Adrenal gland (tissue), 12 donors: ENCODE measurements around the gene CACUL1. TPM values are rescaled to one million over a fixed set of nuclear protein-coding genes. Genes with fewer than 3 reads are reported as not detected.

ENCODE experiments used
- DNase-seq, 7 donors: peaks; one replicate each; pipeline ENCODE4 v3.0.0-alpha.2; 2019 to 2020
- H3K27ac ChIP-seq, 5 donors: fragments of 200-600 bp; sonication (generic) in 4 of 5; 1 replicate in 3 of 5; 2 replicates in 2 of 5; pipeline versions ENCODE4 v1.5.1 to v1.8.0; 2016 to 2020; ENCODE audit warnings: mild to moderate bottlenecking in 1 of 5
- H3K27me3 ChIP-seq: fragments of 200-600 bp; 2 replicates; pipeline ENCODE4 v1.8.0; 2021
- H3K36me3 ChIP-seq, 2 donors: fragments of 200-600 bp; replicated peaks in 1 of 2; 1 replicate in 1 of 2; 2 replicates in 1 of 2; pipeline versions ENCODE4 v1.5.1 to v1.8.0; 2018 to 2022
- H3K4me1 ChIP-seq, 2 donors: fragments of 200-600 bp; replicated peaks in 1 of 2; 1 replicate in 1 of 2; 2 replicates in 1 of 2; pipeline versions ENCODE4 v1.5.1 to v1.8.0; 2018 to 2021
- H3K4me3 ChIP-seq, 4 donors: fragments of 200-600 bp; sonication (generic) in 3 of 4; one replicate each; pipeline ENCODE4 v1.5.1; 2016 to 2018
- H3K9me3 ChIP-seq, 3 donors: fragments of 200-600 bp; sonication (generic) in 1 of 3; replicated peaks in 1 of 3; 1 replicate in 2 of 3; 2 replicates in 1 of 3; pipeline versions ENCODE4 v1.5.1 to v1.8.0; 2016 to 2021
- POLR2A ChIP-seq, 2 donors: fragments of 450-650 bp; IDR thresholded peaks; one replicate each; pipeline ENCODE4 v1.6.1; 2017; ENCODE audit warnings: antibody characterized with exemption in 2 of 2, mild to moderate bottlenecking in 2 of 2, moderate library complexity in 1 of 2
- WGBS, 4 donors: extraction: QIAGEN DNeasy Blood & Tissue Kit in 2 of 4; methylation state at CpG; one replicate each; pipeline versions ENCODE4 v1.1.5 to v1.1.7; 2013 to 2017; 5-methylcytosine and 5-hydroxymethylcytosine counted together
- intact Hi-C, 2 donors: fragments of 100-400 bp; cut with DNase I; formaldehyde crosslinking; loops; one replicate each; pipeline versions ENCODE4 v1.14.1 to v1.15.0; 2022 to 2023
- polyA plus RNA-seq, 3 donors: library from polyadenylated mRNA; stranded (reverse); fragments of 200-250 nt in 2 of 3; fragments of 350-450 nt in 1 of 3; fragmentation: Illumina TruSeq in 1 of 3; extraction: RNeasy Lipid Tissue Mini Kit (QIAGEN cat#74804) in 1 of 3; gene quantifications; one replicate each; pipeline ENCODE4 v1.2.3, GENCODE V29; 2013 to 2014
- total RNA-seq, 9 donors: library from RNA; depleted of rRNA in 4 of 9; stranded (reverse); fragments of >200 nt in 4 of 9; fragments of 120-200 nt in 1 of 9; fragmentation: NEBNext Ultra II Directional in 1 of 9; extraction: Animal tissue kit (Norgen Biotek cat#: 25700) in 1 of 9; gene quantifications; one replicate each; pipeline versions ENCODE4 v1.1.0 to v1.2.4, GENCODE V29; 2013 to 2023
- TF ChIP-seq, protein P1 (sequence below), 6 experiments: fragments of 450-650 bp in 4 of 6; fragments of 200-600 bp in 2 of 6; sonication (generic) in 1 of 6; IDR thresholded peaks; 1 replicate in 5 of 6; 2 replicates in 1 of 6; pipeline versions ENCODE4 v1.5.1 to v1.8.0; 2016 to 2021; ENCODE audit warnings: antibody characterized with exemption in 6 of 6, mild to moderate bottlenecking in 2 of 6, moderate library complexity in 1 of 6
- donor health status: healthy with polysubstance abuse.
- donor health status: Bipolar disorder and iron deficiency.
- donor health status: DM: yes; HTN: yes; CAD: no.
- donor health status: DM: no; HTN: no; CAD: no.
- donor health status: DM: no; HTN: no; CAD: no.
- donor health status: DM: yes; HTN: yes; CAD: no.

CACUL1 gene
- total and polyA plus RNA-seq, 12 donors, result 6.9 to 70.0 (median 30.9) TPM

DNA sequence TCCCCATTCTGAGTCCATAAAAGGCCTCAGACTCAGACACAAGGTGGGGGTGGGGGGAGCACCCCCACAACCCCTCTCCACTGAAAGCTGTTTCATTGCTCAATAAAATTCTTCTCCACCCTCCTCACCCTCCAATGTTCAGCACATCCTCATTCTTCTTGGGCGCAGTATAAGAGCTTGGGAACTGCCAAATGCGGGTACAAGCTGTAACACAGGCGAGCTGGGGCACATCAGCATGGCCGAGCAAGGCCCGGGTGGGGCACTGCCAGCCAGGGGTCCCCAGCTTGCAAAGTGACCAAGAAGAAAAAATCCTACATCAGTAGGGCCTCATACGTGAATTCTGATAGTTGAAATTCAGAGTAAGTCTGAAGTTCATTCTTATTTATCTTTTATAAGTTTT, 50.1 kb downstream of the CACUL1 start:
- no peaks in the 10 kb centered on the region for H3K27me3 ChIP-seq
- TF ChIP-seq, protein P1, sequence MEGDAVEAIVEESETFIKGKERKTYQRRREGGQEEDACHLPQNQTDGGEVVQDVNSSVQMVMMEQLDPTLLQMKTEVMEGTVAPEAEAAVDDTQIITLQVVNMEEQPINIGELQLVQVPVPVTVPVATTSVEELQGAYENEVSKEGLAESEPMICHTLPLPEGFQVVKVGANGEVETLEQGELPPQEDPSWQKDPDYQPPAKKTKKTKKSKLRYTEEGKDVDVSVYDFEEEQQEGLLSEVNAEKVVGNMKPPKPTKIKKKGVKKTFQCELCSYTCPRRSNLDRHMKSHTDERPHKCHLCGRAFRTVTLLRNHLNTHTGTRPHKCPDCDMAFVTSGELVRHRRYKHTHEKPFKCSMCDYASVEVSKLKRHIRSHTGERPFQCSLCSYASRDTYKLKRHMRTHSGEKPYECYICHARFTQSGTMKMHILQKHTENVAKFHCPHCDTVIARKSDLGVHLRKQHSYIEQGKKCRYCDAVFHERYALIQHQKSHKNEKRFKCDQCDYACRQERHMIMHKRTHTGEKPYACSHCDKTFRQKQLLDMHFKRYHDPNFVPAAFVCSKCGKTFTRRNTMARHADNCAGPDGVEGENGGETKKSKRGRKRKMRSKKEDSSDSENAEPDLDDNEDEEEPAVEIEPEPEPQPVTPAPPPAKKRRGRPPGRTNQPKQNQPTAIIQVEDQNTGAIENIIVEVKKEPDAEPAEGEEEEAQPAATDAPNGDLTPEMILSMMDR (IDR thresholded peaks at IDR 0.05), result no peak
- no peak for TF ChIP-seq POLR2A (IDR thresholded peaks at IDR 0.05)
- H3K27ac ChIP-seq, result no peak overlapping the region
- H3K4me1 ChIP-seq, result no peaks in the 10 kb centered on the region
- no peak for DNase-seq
- peaks cover 0 to 13% of the 10 kb centered on the region in 2 donors for H3K36me3 ChIP-seq
- intact Hi-C loops, result no loop called here
- 96 to 98% (median 97%) methylated on average over 6 of the region's 6 CpGs for WGBS, 4 donors
- no peaks in the 10 kb centered on the region for H3K9me3 ChIP-seq
- no peak overlapping the region for H3K4me3 ChIP-seq

DNA sequence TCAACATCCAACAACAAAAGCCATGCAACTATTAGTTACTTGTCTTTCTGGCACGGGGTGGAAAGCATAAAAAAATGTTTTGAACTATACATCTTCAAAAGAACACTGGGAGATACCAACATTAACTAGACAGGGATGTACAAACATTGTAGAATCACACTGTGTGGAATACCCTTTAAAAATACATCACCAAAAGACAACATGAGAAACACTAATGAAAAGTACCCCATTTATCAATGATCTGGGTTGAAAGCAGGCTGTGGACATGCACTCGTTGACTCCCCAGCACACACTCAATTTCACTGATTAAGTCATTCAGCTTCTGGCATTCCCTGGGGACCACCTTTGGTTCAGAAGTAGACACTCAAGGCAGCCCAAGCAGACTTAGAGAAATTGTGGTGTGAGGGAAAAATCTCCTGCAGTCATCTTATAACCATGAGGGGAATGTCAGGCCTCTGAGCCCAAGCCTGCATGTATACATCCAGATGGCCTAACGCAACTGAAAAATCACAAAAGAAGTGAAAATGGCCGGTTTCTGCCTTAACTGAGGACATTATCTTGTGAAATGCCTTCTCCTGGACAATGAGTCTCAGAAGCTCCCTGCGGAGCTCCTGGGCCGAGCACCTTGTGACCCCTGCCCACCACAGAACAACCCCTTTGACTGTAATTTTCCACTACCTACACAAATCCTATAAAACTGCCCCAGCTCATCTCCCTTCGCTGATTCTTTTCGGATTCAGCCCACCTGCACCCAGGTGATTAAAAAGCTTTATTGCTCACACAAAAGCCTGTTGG, 53.0 kb downstream of the CACUL1 start:
- Histone ChIP-seq H3K4me1 (peaks cover 0 to 5% of the 10 kb centered on the region in 2 donors), H3K27me3 (no peaks in the 10 kb centered on the region), H3K27ac (no peak overlapping the region), H3K9me3 (no peaks in the 10 kb centered on the region), H3K36me3 (peaks cover 0 to 13% of the 10 kb centered on the region in 2 donors), H3K4me3 (no peak overlapping the region)
- 77 to 98% (median 89%) methylated on average over 7 to 8 of the region's 8 CpGs for WGBS, 4 donors
- DNase-seq, result no peak
- intact Hi-C loops, result no loop called here
- TF ChIP-seq, protein P1 (IDR thresholded peaks at IDR 0.05), result no peak
- no peak for TF ChIP-seq POLR2A (IDR thresholded peaks at IDR 0.05)

DNA sequence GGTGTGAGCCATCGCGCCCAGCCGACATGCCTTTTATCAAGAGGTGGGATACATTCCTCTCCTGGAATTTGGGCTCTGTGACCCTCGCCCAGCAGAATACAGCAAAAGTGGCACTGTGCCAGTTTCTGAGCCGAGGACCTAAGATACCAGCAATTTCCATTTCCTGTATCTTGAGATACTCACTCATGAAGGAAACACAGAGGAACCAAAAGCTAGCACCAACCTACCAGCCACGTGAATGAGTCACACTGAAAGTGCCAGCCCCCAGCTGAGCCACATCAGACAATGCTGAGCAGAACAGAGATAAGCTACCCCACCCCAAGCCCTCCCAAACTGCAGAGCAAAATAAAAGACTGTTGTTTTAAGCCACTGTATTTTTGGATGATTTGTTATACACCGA, 56.3 kb downstream of the CACUL1 start:
- Histone ChIP-seq H3K4me3 (no peak overlapping the region), H3K27ac (no peak overlapping the region), H3K9me3 (no peaks in the 10 kb centered on the region), H3K36me3 (peaks cover 0 to 13% of the 10 kb centered on the region in 2 donors), H3K4me1 (peaks cover 0 to 5% of the 10 kb centered on the region in 2 donors), H3K27me3 (no peaks in the 10 kb centered on the region)
- peak in 5 of 7 donors; percentile 14 to 64 (median 34) for DNase-seq
- intact Hi-C loops, result no loop called here
- WGBS, 4 donors, result 73 to 89% (median 77%) methylated on average over 6 to 7 of the region's 7 CpGs
- TF ChIP-seq, protein P1 (IDR thresholded peaks at IDR 0.05), result no peak
- TF ChIP-seq POLR2A (IDR thresholded peaks at IDR 0.05), result no peak

DNA sequence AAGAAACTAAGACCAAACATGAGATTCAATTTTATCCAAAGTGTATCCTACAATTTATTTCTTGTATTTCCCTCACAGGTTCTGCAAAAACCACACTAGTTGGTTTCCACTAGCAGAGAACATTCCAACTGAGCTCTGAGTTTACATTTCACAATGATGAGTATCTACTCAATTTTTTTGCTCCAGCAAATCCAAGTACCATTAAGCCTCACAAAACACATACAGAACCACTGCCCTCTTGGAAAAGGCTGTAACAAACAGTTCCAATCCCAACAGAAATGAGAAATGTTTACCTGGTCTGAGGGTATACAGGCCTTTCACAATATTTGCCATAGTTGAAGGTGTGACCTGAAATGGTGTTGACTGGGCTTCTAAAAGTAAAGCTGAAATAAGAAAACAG, 59.9 kb downstream of the CACUL1 start:
- intact Hi-C loops, result no loop called here

DNA sequence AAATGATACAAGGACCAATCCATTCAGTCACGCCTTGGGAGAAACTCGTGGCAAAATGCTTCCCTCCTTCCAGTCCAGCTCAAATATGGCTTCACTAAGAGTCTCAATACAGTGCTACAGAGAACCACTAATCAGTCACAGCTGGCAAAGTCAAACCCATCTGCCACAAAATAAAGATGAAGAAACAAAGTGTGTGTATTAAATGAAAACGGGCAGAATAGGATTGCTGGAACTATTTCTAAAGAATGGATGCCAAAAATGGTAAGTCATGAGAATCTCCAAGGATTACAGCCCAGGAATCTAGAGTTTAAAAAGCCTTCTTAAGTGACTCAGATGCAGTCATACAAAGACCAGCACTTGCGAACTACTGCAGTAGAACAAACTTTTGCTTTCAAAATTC, 61.9 kb downstream of the CACUL1 start:
- intact Hi-C loops, result no loop called here
- H3K27me3 ChIP-seq, result no peaks in the 10 kb centered on the region
- 39 to 46% (median 45%) methylated on average over 4 of the region's 4 CpGs for WGBS, 4 donors
- H3K36me3 ChIP-seq, result peaks cover 0 to 5% of the 10 kb centered on the region in 2 donors
- H3K4me1 ChIP-seq, result no peaks in the 10 kb centered on the region
- H3K27ac ChIP-seq, result peak overlapping the region in 1 of 5 donors; percentile 34
- TF ChIP-seq, protein P1 (IDR thresholded peaks at IDR 0.05), result no peak
- no peak for TF ChIP-seq POLR2A (IDR thresholded peaks at IDR 0.05)
- no peak overlapping the region for H3K4me3 ChIP-seq
- DNase-seq, result no peak
- H3K9me3 ChIP-seq, result no peaks in the 10 kb centered on the region

More for the DNA sequence above, 59.9 kb downstream of the CACUL1 start:
- H3K4me3 ChIP-seq, result no peak overlapping the region
- no peak overlapping the region for H3K27ac ChIP-seq
- H3K27me3 ChIP-seq, result no peaks in the 10 kb centered on the region
- TF ChIP-seq POLR2A (IDR thresholded peaks at IDR 0.05), result no peak
- H3K4me1 ChIP-seq, result peaks cover 0 to 5% of the 10 kb centered on the region in 2 donors
- no peak for DNase-seq
- peaks cover 0 to 5% of the 10 kb centered on the region in 2 donors for H3K36me3 ChIP-seq
- no peaks in the 10 kb centered on the region for H3K9me3 ChIP-seq
